ENCODE data around the gene CEP128.

The CEP128 gene

GRCh38 chr14:80485764-80486163, 455.8 kb downstream of the CEP128 start:
- no peak overlapping the region for H3K27ac ChIP-seq (ENCODE audit: extremely low read depth, low read depth, low read length)
- TF ChIP-seq ZNF776 (tag by site-specific recombination; IDR thresholded peaks at IDR 0.05; ENCODE audit: borderline replicate concordance) (no peak), ZNF184 (tag by site-specific recombination; IDR thresholded peaks at IDR 0.05) (no peak), ZNF449 (tag by site-specific recombination; IDR thresholded peaks at IDR 0.05) (no peak), TRIM28 (IDR thresholded peaks at IDR 0.05; ENCODE audit: borderline replicate concordance, low read length) (no peak), ZNF600 (tag by site-specific recombination; IDR thresholded peaks at IDR 0.05) (no peak)
- no peaks in the 10 kb centered on the region for H3K36me3 ChIP-seq (ENCODE audit: control insufficient read depth in 2 of 2, insufficient read depth in 1 of 2, low read length in 2 of 2)
- H3K4me1 ChIP-seq (ENCODE audit: control insufficient read depth, insufficient read depth, low read length), result no peaks in the 10 kb centered on the region
- CTCF ChIA-PET, result no interaction called here
- POLR2A ChIA-PET, result no interaction called here
- H3K9me3 ChIP-seq (ENCODE audit: control insufficient read depth, insufficient read depth, low read depth, low read length), result no peaks in the 10 kb centered on the region
- no peak overlapping the region for H3K4me3 ChIP-seq (ENCODE audit: low read depth, low read length)

- POLR2A ChIA-PET, result no interaction called here
- no peak overlapping the region for H3K4me3 ChIP-seq (ENCODE audit: low read depth, low read length)
- no peaks in the 10 kb centered on the region for H3K9me3 ChIP-seq (ENCODE audit: control insufficient read depth, insufficient read depth, low read depth, low read length)
- no peaks in the 10 kb centered on the region for H3K36me3 ChIP-seq (ENCODE audit: control insufficient read depth in 2 of 2, insufficient read depth in 1 of 2, low read length in 2 of 2)
- CTCF ChIA-PET, result interaction anchor here (0.5 kb wide), 1 partner anchor 23 kb away, joined by 4 read pairs; no protein-coding TSS in a partner anchor
- H3K27ac ChIP-seq (ENCODE audit: extremely low read depth, low read depth, low read length), result no peak overlapping the region
- no peaks in the 10 kb centered on the region for H3K4me1 ChIP-seq (ENCODE audit: control insufficient read depth, insufficient read depth, low read length)
- TF ChIP-seq ZNF24 (tag by site-specific recombination; IDR thresholded peaks at IDR 0.05) (no peak), HIC1 (tag by site-specific recombination; IDR thresholded peaks at IDR 0.05) (no peak), YY1 (tag by site-specific recombination; IDR thresholded peaks at IDR 0.05) (no peak), ZNF433 (tag by site-specific recombination; IDR thresholded peaks at IDR 0.05; ENCODE audit: low read depth) (no peak), ZNF148 (tag by site-specific recombination; IDR thresholded peaks at IDR 0.05; ENCODE audit: borderline replicate concordance) (no peak), ZNF16 (tag by site-specific recombination; IDR thresholded peaks at IDR 0.05; ENCODE audit: low read depth) (no peak), AEBP2 (tag by site-specific recombination; IDR thresholded peaks at IDR 0.05; ENCODE audit: borderline replicate concordance) (no peak), ZNF544 (tag by site-specific recombination; IDR thresholded peaks at IDR 0.05) (no peak), SP2 (tag by site-specific recombination; IDR thresholded peaks at IDR 0.05) (no peak)
Measured at GRCh38 chr14:80483331-80483730, 458.2 kb downstream of the CEP128 start.

All from HEK293 (cell line).